Measurements from ENCODE around the gene TIGD3.
"Not testable (repeated sequence)": the region's sequence is repeated elsewhere in the genome, so short reads cannot be mapped to it uniquely, and the experiment has no call there.

Gene TIGD3

DNA sequence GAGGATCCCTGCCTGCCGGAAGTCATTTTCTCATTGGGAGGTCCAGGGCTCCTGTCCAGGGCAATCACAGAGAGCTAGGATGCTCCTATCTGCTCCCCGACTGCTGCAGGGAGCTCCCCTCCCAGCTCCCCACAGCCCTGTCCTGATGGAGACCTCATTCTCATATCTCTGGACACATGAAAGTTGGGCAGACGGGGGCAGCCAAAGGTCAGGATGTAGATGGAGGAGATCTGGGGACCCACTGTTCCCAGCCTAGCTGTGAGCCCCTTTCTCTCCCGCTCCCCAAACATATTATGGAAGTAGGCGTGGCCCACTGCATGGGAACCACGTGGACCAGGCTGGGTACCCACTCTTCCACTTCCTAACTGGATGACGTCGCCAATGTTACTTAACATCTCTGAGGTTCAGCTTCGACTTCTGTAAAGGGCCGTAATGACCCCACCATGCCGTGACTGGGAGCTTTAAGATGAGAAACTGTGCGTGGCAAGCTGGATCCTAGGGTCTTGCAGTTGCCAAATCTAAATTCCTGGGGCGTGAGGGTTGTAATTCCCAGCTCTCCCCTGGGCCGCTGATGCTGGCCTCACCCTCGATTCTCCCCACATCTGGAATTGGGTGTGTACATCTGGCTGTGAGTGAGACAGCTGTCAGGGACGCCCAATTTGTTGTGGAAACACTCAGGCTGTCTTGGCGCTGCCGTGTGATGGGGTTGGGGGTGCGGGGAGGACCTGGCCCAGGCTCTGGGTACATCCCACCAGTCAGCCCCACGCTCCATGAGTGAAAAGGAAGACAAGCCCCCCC lies 38.1 kb upstream of the TIGD3 start:
- CTCF ChIA-PET = interaction anchor here (0.7 to 11.0 kb wide), 26 partner anchors 9 to 530 kb away, joined by 3 to 125 read pairs (median 4); partner anchors contain the start of genes ARL2 and DPF2
- Mint-ChIP-seq H3K4me3 (peak overlapping the region; percentile 65), H3K36me3 (no peaks in the 10 kb centered on the region), H3K27me3 (peaks cover 42% of the 10 kb centered on the region), H3K9me3 (no peaks in the 10 kb centered on the region), H3K4me1 (peaks cover 7% of the 10 kb centered on the region), H3K27ac (peak overlapping the region; percentile 33)
- DNase-seq = no peak

- H3K4me1 Mint-ChIP-seq = peaks cover 7% of the 10 kb centered on the region
These were observed 37.3 kb upstream of the TIGD3 start for GRCh38 chr11:65317025-65317786.

GRCh38 chr11:65320386-65321075 lies 34.0 kb upstream of the TIGD3 start:
- no peak overlapping the region for H3K4me3 Mint-ChIP-seq
- H3K27me3 Mint-ChIP-seq = peaks cover 24% of the 10 kb centered on the region
- H3K4me1 Mint-ChIP-seq = peaks cover 4% of the 10 kb centered on the region
- no peaks in the 10 kb centered on the region for H3K9me3 Mint-ChIP-seq
- no peak for DNase-seq
- H3K36me3 Mint-ChIP-seq = no peaks in the 10 kb centered on the region
- CTCF ChIA-PET = interaction anchor here (1.1 to 11.0 kb wide), 2 partner anchors 11 to 56 kb away, joined by 3 to 125 read pairs; partner anchors contain the start of gene DPF2
- no peak overlapping the region for H3K27ac Mint-ChIP-seq

More at GRCh38 chr11:65317025-65317786, 37.3 kb upstream of the TIGD3 start:
- CTCF ChIA-PET = interaction anchor here (0.9 to 11.0 kb wide), 17 partner anchors 12 to 469 kb away, joined by 3 to 125 read pairs (median 5); partner anchors contain the start of gene DPF2
- H3K36me3 Mint-ChIP-seq = no peaks in the 10 kb centered on the region
- H3K4me3 Mint-ChIP-seq = no peak overlapping the region
- DNase-seq = no peak
- H3K27ac Mint-ChIP-seq = no peak overlapping the region
- H3K27me3 Mint-ChIP-seq = peaks cover 42% of the 10 kb centered on the region
- no peaks in the 10 kb centered on the region for H3K9me3 Mint-ChIP-seq

GRCh38 chr11:65321076-65321475 lies 33.5 kb upstream of the TIGD3 start:
- Mint-ChIP-seq H3K27ac (no peak overlapping the region), H3K9me3 (no peaks in the 10 kb centered on the region), H3K4me1 (no peaks in the 10 kb centered on the region), H3K36me3 (no peaks in the 10 kb centered on the region), H3K27me3 (peaks cover 18% of the 10 kb centered on the region), H3K4me3 (no peak overlapping the region)
- DNase-seq = no peak
- CTCF ChIA-PET = interaction anchor here (11.0 kb wide), 1 partner anchor 11 kb away, joined by 125 read pairs; the partner anchor contains the start of gene DPF2

GRCh38 chr11:65321828-65322485 lies 32.6 kb upstream of the TIGD3 start:
- Mint-ChIP-seq H3K27ac (no peak overlapping the region), H3K4me1 (no peaks in the 10 kb centered on the region), H3K36me3 (no peaks in the 10 kb centered on the region), H3K9me3 (no peaks in the 10 kb centered on the region), H3K4me3 (no peak overlapping the region), H3K27me3 (peaks cover 17% of the 10 kb centered on the region)
- DNase-seq = no peak
- CTCF ChIA-PET = no interaction called here

GRCh38 chr11:65323813-65324212 lies 30.7 kb upstream of the TIGD3 start:
- DNase-seq = no peak
- Mint-ChIP-seq H3K4me1 (no peaks in the 10 kb centered on the region), H3K36me3 (no peaks in the 10 kb centered on the region), H3K4me3 (no peak overlapping the region), H3K27me3 (peaks cover 12% of the 10 kb centered on the region), H3K9me3 (no peaks in the 10 kb centered on the region), H3K27ac (no peak overlapping the region)
- CTCF ChIA-PET = interaction anchor here (1.3 to 1.8 kb wide), 2 partner anchors 9 to 97 kb away, joined by 4 read pairs; partner anchors contain the start of gene CDC42EP2

DNA sequence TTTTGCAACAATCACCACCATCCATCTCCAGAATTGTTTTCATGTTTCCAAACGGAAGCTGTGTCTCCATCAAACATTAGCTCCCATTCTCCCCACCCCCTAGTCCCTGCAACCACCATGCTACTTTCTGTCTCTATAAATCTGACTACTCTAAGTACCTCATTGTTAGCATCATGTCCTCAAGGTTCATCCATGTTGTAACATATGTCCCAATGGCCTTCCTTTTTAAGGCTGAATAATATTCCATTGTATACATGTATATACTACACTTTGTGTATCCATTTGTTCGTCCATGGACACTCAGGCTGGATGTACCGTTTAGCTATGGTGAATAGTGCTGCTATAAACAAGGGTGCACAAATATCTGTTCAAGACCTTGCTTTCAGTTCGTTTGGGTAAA lies 29.1 kb upstream of the TIGD3 start:
- DNase-seq = no peak
- CTCF ChIA-PET = interaction anchor here (2.4 kb wide), 1 partner anchor 10 kb away, joined by 13 read pairs; no protein-coding TSS in a partner anchor
- H3K4me3 Mint-ChIP-seq = no peak overlapping the region
- H3K27me3 Mint-ChIP-seq = peaks cover 12% of the 10 kb centered on the region
- no peak overlapping the region for H3K27ac Mint-ChIP-seq
- H3K36me3 Mint-ChIP-seq = no peaks in the 10 kb centered on the region
- H3K9me3 Mint-ChIP-seq = no peaks in the 10 kb centered on the region
- H3K4me1 Mint-ChIP-seq = peaks cover 9% of the 10 kb centered on the region

GRCh38 chr11:65327021-65327420 lies 27.5 kb upstream of the TIGD3 start:
- peaks cover 9% of the 10 kb centered on the region for H3K4me1 Mint-ChIP-seq
- peaks cover 16% of the 10 kb centered on the region for H3K27me3 Mint-ChIP-seq
- DNase-seq = no peak
- no peak overlapping the region for H3K4me3 Mint-ChIP-seq
- H3K27ac Mint-ChIP-seq = no peak overlapping the region
- no peaks in the 10 kb centered on the region for H3K36me3 Mint-ChIP-seq
- CTCF ChIA-PET = interaction anchor here (0.7 to 5.1 kb wide), 3 partner anchors 11 to 210 kb away, joined by 3 to 50 read pairs (median 13); partner anchors contain the start of gene ZNHIT2
- no peaks in the 10 kb centered on the region for H3K9me3 Mint-ChIP-seq

DNA sequence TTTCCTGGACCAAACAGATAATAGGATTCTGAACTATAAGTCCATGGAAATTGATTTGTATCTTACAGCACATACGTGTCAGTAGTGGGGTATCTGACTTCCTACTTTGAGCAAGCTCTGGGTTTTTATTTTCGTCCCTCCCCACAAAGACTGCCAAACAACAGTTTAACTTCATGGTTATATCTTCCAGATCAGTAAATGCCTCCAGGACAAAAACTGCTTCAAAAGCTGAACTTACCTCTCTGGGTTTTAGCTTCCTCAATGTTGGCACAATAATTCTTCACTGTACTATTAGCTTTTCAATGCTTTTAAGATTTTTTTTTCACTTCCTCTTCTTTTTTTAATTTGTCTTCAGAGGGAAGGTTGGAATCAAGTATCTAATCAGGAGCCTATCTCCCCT lies 25.1 kb upstream of the TIGD3 start:
- no peak overlapping the region for H3K4me3 Mint-ChIP-seq
- H3K36me3 Mint-ChIP-seq = peaks cover 2% of the 10 kb centered on the region
- CTCF ChIA-PET = interaction anchor here (0.7 to 8.7 kb wide), 22 partner anchors 10 to 182 kb away, joined by 3 to 125 read pairs (median 4); partner anchors contain the start of gene CDC42EP2
- peaks cover 11% of the 10 kb centered on the region for H3K27me3 Mint-ChIP-seq
- peaks cover 14% of the 10 kb centered on the region for H3K4me1 Mint-ChIP-seq
- H3K9me3 Mint-ChIP-seq = no peaks in the 10 kb centered on the region
- no peak for DNase-seq
- H3K27ac Mint-ChIP-seq = no peak overlapping the region

GRCh38 chr11:65329944-65330403 lies 24.6 kb upstream of the TIGD3 start:
- peak; percentile 88 for DNase-seq
- peaks cover 11% of the 10 kb centered on the region for H3K27me3 Mint-ChIP-seq
- CTCF ChIA-PET = interaction anchor here (0.7 to 8.7 kb wide), 25 partner anchors 9 to 182 kb away, joined by 3 to 125 read pairs (median 4); partner anchors contain the start of gene CDC42EP2
- peaks cover 2% of the 10 kb centered on the region for H3K36me3 Mint-ChIP-seq
- H3K27ac Mint-ChIP-seq = no peak overlapping the region
- H3K9me3 Mint-ChIP-seq = no peaks in the 10 kb centered on the region
- peaks cover 19% of the 10 kb centered on the region for H3K4me1 Mint-ChIP-seq
- no peak overlapping the region for H3K4me3 Mint-ChIP-seq

- no peaks in the 10 kb centered on the region for H3K9me3 Mint-ChIP-seq
- peaks cover 11% of the 10 kb centered on the region for H3K27me3 Mint-ChIP-seq
- no peak for DNase-seq
- CTCF ChIA-PET = interaction anchor here (0.6 to 8.7 kb wide), 19 partner anchors 9 to 1649 kb away, joined by 3 to 125 read pairs (median 4); partner anchors contain the start of gene CDC42EP2
- no peak overlapping the region for H3K4me3 Mint-ChIP-seq
- peaks cover 24% of the 10 kb centered on the region for H3K4me1 Mint-ChIP-seq
- peaks cover 6% of the 10 kb centered on the region for H3K36me3 Mint-ChIP-seq
- H3K27ac Mint-ChIP-seq = no peak overlapping the region
These were observed 24.0 kb upstream of the TIGD3 start for GRCh38 chr11:65330544-65330943.

- not testable (repeated sequence) for H3K36me3 Mint-ChIP-seq, H3K9me3 Mint-ChIP-seq, H3K27me3 Mint-ChIP-seq, H3K4me3 Mint-ChIP-seq, H3K27ac Mint-ChIP-seq, DNase-seq
- peaks cover 28% of the 10 kb centered on the region for H3K4me1 Mint-ChIP-seq
- CTCF ChIA-PET = interaction anchor here (1.0 to 8.7 kb wide), 7 partner anchors 16 to 197 kb away, joined by 3 to 125 read pairs (median 4); partner anchors contain the start of gene CDC42EP2
These were observed 22.0 kb upstream of the TIGD3 start for GRCh38 chr11:65332591-65332990.
